Measurements from ENCODE around the gene SLC46A3.
"Not testable (repeated sequence)": the region's sequence is repeated elsewhere in the genome, so short reads cannot be mapped to it uniquely, and the experiment has no call there.

The SLC46A3 gene, protein sequence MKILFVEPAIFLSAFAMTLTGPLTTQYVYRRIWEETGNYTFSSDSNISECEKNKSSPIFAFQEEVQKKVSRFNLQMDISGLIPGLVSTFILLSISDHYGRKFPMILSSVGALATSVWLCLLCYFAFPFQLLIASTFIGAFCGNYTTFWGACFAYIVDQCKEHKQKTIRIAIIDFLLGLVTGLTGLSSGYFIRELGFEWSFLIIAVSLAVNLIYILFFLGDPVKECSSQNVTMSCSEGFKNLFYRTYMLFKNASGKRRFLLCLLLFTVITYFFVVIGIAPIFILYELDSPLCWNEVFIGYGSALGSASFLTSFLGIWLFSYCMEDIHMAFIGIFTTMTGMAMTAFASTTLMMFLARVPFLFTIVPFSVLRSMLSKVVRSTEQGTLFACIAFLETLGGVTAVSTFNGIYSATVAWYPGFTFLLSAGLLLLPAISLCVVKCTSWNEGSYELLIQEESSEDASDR

DNA sequence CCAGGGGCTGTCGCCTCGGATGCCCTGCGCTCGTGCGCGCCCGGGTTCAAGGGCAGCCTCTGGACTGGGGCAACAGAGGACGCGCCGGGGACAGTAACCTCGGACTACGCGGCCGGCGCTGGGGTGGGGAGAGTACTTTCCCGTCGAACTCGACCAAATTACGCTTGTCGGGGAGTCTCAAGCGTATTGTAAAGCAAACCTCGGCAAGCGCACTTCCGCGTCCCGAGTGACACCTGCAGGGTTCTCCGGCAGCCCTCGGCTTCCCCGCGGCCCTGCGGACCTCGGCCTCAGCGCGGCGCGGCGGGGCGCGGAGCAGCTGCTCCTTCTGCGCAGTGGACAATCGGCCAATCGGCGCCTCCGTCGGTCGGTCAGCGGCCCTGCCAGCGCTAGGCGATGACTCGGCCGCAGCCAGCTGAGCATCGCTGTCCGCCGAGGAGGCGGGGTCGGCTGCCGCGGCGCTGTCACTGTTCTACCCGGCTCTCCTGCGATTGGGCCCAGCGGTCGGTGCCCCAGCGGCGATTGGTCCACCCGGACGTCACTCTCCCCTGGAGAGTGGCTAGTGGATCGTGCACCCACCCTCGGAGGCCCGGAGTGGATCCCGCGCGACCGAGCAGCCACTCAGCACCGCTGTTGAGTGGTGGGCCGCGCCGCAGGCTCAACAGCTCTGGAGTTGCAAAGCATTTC is at the start of gene SLC46A3:
SLC46A3 (minus strand) TSS at position 428 of the 684 bp plus-strand sequence. CDS start 972 bp downstream, outside the sequence.
- DNase-seq, result peak; percentile 49

- no peak for DNase-seq
These were observed 45.1 kb upstream of the SLC46A3 start for GRCh38 chr13:28763887-28764286.

GRCh38 chr13:28761586-28761985 is 42.8 kb upstream of the SLC46A3 start:
- no peak for DNase-seq

- no peak for DNase-seq
These were observed 36.7 kb upstream of the SLC46A3 start for GRCh38 chr13:28755546-28755870.

DNA sequence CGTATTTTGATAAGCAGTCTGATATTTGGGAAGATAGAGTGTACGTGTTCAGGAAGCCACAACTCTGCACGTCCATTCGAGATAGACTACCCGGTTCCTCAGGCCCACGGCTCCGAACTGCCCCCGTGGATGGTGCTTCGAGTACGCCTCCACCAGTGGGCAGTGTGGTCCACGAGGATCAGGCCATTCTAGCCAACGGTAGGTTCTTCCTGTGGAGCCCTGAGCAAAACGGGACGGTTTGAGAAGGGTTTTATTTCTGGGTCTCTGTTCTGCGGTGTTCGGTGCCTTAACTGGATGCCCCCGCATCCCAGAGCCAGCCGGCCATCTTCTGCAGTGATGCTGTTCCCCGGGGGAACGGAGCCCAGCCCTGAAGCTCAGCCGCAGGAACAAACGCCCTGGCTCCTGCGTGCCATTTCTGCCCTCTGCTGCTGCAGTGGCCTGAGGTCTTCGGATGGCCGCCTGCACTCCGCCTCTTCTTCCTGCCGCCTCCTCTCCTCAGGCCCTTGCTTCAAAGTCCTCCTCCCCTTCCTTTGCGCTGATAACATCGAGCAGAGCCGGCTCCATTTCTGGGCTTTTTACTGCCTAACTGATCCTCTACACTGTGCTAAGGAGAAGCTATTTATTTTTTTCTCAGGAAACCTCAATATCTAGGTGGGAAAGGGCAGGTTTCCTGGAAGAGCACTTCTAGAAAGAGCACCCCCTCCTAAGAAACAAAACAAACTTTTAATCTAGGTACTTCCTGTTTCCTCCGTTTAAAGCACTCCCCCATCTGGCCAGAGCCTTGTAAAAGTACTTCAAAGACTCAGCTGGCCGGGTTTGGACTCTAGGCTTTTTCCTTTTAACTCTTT is 36.2 kb upstream of the SLC46A3 start:
- no peak for DNase-seq

DNA sequence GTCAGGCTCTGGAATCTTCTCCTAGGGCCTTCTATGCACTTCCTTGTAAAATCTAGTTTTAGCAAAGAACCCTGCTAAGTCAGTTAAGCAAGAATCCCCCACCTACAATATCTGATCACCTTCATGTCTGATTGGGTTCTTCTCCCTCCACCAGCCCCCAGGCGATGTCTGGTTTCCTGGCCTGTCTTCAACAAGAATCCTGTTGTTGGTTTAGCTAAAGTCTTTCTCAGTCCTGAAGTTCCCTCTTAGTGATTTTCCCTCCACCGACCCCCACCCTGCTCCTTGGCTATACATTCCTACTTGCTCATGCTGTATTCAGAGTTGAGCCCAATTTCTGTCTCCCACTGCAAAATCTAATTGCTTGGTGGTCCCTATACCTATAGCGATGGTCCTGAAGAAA is 35.2 kb upstream of the SLC46A3 start:
- no peak for DNase-seq

DNA sequence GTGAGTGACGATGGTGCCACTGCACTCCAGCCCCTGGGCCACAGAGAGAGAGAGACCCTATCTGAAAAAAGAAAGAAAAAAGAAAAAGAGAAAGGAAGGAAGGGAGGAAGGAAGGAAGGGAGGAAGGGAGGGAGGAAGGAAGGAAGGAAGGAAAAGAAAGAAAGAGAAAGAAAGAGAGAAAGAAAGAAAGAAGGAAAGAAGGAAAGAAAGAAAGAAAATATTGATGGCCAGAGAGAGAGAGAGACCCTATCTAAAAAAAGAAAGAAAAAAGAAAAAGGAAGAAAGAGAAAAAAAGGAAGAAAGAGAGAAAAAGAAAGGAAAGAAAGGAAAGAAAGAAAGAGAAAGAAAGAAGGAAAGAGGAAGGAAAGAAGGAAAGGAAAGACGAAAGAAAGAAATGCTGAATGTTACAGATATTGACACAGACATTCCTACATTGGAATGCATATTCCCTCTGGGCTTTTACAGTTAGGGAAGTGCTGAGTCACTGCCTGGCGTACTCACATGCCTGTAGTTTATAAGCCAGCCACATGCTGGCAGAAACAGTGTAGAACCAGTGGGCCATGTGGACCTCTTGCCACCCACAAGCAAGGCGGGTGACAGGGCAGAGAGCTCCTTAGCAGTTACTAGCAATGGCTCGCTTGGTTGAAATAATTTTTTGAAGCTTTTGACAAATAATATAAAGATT is 34.6 kb upstream of the SLC46A3 start:
- no peak for DNase-seq

- DNase-seq, result no peak
These were observed 32.6 kb upstream of the SLC46A3 start for GRCh38 chr13:28751175-28751960.

DNA sequence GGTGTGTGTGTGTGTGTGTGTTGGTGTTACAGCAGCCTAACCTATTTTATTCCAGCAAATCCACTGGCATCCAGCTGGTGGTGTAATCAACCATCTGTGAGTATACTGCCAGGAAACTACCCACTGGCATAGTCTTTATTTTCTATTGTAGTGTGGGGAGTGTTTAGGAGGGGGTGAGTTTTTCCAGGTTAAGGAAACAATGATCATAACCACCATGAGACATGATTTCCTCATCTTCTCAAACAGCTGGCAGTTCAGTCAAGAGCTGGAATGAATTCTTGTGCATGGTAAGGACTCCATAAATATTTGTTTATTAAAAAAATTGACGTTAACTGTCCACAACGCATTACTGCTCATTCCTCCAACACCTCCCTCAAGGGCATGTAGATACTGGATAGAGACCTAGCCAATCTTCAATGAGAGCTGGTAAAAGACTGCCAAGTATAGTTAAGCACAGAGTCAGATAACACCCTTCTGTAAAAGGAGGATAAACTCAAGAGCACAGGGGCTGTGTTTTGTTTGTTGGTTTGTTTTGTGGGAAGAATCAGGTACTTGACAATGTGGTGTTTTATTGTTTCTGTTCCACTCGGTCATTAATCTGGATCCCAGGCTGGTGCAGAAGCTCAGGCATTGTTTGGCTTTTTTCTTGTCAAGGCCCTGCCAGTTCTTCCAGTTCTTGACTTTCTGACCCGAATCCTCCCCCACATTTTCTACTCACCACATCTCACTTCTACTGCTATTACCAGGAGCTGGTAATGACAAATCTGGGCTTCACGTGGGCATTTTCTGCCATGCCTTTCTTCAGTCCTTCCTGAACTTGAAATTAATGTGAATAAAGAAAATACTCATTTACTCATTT is 31.6 kb upstream of the SLC46A3 start:
- no peak for DNase-seq

DNA sequence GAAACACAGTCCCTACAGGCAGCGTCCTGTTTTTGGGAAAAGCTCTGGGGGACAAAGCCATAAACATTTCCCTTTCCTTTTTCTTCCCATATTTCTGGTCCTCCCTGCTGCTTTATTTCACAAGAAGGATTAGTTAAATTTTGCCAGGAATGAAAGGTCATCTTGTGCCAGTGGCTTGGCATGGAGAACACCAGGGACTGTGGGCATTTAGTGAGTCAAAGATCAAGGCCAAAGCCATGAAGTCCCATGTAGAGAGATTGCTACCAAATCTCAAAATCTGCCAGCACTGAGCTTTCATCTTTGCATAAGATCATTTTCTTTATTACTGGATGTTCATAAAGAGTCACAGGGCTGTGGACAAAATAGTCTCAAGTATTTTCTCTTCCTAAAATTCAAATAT is 29.1 kb upstream of the SLC46A3 start:
- no peak for DNase-seq

GRCh38 chr13:28746287-28746612 is 27.5 kb upstream of the SLC46A3 start:
- DNase-seq, result no peak

- no peak for DNase-seq
These were observed 25.9 kb upstream of the SLC46A3 start for GRCh38 chr13:28744656-28745055.

GRCh38 chr13:28744091-28744536 is 25.3 kb upstream of the SLC46A3 start:
- no peak for DNase-seq

GRCh38 chr13:28743499-28744083 is 24.8 kb upstream of the SLC46A3 start:
- DNase-seq, result no peak

DNA sequence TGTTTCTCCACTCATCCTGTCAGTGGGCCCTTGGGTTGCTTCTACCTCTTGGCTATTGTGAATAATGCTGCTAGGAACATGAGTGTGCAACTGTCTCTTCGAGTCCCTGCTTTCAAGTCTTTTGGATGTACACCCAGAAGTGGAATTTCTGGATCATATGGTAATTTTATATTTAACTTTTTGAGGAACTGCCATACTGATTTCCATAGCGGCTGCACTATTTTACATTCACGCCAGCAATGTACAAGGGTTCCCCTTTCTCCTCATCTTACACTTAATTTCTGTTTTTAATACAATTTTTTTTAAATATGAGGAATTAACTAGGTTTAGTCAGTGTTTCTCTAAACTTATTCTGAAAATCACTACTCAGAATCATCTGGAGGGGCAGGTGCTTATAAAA is 24.2 kb upstream of the SLC46A3 start:
- no peak for DNase-seq

GRCh38 chr13:28742445-28742844 is 23.7 kb upstream of the SLC46A3 start:
- not testable (repeated sequence) for DNase-seq

GRCh38 chr13:28741084-28741491 is 22.3 kb upstream of the SLC46A3 start:
- DNase-seq, result no peak

DNA sequence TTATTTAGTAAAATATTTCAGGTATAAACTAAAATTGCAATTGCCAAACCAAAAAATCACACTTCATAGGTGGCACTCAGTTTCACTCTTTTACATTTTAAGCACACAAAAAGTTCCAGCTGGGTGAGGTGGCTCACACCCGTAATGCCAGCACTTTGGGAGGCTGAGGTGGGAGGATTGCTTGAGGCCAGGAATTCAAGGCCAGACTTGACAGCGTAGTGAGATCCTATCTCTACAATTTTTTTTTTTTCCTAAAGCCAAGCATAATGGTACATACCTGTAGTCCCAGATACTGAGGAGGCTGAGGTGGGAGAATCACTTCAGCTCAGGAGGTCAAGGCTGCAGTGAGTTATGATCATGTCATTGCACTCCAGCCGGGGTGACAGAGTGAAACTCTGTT is 20.6 kb upstream of the SLC46A3 start:
- DNase-seq, result no peak

- DNase-seq, result no peak
These were observed 16.8 kb upstream of the SLC46A3 start for GRCh38 chr13:28735481-28736029.

- no peak for DNase-seq
These were observed 16.1 kb upstream of the SLC46A3 start for GRCh38 chr13:28734906-28735305.

All from SIG-M5 (cell line).